ENCODE measurements around the gene KNL1.
A peak's percentile ranks its signal among the peaks of the same experiment; 100 is the strongest.
"Not testable (repeated sequence)": the region's sequence is repeated elsewhere in the genome, so short reads cannot be mapped to it uniquely, and the experiment has no call there.

The KNL1 gene

DNA sequence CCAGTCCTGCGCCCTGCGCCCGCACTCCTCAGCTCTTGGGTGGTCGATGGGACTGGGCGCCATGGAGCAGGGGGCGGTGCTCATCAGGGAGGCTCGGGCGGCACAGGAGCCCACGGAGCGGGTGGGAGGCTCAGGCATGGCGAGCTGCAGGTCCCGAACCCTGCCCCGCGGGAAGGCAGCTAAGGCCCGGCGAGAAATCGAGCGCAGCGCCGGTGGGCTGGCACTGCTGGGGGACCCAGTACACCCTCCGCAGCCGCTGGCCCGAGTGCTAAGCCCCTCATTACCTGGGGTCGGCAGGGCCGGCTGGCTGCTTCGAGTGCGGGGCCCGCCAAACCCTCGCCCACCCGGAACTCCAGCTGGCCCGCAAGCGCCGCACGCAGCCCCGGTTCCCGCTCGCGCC, 82.9 kb downstream of the KNL1 start:
- not testable (repeated sequence) for DNase-seq (ENCODE audit: low read depth in 2 of 2)

DNA sequence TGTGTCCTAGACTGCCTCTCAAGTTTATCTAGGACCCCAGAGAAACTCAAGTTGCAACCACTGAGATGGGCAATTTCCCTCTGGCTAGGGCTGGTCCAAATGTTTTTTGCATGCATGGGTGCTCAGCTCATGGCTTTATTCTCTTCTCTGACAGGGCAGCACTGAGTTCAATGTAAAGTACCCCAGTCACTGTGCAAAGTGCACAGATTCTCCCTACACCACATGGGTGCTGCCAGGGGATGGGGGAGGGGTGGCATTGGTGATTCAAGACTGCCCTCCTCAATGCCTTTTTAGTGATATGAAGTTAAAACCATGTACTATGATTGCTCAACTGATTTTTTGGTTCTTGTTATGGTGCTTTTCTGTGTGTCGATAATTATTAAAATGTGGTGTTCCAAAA, 86.1 kb downstream of the KNL1 start:
- DNase-seq (ENCODE audit: low read depth in 2 of 2), result no peak

DNA sequence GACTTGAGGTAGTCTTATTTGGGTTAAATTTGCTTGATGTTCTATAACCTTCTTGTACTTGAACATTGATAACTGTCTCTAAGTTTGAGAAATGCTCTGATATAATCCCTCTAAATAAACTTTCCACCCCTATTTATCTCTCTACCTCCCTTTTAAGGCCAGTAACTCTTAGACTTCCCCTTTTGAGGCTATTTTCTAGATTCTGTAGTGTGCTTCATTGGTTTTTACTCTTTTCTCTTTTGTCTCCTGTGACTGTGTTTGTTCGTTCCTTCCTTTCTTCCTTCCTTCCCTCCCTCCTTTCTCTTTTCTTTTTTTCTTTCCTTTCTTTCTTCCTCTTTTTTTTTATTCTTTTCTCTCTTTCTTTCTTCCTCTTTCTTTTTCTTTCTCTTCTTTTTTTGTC, 86.9 kb downstream of the KNL1 start:
- not testable (repeated sequence) for DNase-seq (ENCODE audit: low read depth in 2 of 2)

DNA sequence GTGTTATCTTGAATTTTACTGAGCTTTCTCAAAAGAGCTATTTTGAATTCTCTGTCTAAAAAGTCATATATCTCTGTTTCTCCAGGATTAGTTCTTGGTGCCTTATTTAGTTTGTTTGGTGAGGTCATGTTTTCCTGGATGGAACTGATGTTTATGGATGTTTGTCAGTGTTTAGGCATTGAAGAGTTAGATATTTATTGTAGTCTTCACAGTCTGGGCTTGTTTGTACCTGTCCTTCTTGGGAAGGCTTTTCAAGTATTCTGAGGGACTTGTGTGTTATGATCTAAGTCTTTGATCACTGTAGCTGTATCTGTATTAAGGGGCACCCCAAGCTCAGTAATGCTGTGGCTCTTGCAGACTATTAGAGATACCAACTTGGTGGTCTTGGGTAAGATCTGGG, 90.3 kb downstream of the KNL1 start:
- no peak for DNase-seq (ENCODE audit: low read depth in 2 of 2)

DNA sequence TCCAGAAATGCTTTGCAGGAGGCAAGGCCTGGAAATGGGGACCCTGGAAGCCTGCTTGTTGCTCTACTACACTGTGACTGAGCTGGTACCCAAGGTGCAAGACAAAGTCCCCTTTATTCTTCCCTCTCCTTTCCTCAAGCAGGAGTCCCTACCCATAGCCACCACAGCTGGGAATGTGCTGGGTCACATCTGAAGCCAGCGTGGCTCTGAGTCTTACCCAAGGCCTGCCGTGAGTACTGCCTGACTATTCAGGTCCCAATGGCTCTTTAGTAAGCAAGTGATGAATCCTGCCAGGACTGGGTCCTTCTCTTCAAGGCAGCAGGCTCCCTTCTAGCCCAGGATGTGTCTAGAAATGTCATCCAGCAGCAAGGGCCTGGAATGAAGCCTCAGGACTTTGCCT, 91.3 kb downstream of the KNL1 start:
- DNase-seq (ENCODE audit: low read depth in 2 of 2), result no peak

DNA sequence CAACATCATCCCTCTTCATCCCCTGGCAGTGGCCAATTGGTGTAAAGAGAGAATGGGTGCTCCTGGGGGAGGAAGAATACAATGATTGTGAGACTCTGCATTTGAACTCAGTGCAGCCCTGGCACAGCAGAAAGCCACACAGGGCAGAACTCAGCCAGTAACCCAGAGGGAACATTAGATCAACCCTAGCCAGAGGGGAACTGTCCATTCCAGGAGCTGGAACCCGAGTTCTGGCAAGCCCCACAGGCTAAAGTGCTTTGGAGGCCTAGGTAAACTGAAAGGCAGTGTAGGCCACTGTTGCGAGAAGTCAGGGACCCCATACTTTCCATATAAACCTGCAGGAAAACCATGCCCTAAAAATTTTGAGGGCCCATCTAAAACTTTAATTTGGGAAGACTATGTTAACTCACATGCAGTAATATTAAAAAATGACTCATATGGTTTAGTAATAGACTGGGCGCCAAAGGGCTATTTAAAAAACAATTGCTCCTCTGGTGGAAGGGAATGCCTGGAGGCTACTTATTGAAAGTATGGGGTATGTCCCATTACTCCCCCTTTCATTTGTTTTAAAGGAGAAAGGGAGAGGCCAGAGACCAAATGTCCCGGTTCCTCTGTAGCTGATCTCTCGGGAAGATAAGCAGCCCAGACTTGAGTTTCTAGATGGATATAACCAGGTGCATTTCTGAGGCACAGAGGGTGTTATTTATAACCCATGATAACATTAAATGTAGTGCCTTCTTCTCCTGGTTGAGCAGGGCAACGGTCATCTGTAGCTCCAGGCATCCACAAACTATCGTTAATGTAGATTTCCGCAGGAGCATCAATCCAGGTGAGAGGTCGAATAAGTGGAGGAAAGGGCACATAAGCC, 95.1 kb downstream of the KNL1 start:
- no peak for DNase-seq (ENCODE audit: low read depth in 2 of 2)

DNA sequence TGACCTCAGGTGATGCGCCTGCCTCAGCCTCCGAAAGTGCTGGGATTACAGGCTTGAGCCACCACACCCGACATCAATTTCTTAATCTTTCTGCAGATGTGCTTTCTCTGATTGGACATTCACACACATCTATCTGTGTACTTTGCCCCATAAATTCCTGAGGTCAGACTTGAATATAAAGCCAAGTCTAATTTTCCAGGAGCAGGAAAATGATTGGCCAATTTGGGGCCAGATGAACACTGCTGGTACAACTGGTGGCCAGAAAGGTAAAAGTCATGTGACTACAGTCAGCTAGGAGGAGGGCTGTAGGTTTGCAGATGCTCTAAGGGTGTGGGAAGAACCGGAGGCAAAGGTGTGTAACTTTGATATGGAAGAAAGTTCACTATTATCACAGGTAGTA, 97.7 kb downstream of the KNL1 start:
- DNase-seq (ENCODE audit: low read depth in 2 of 2), result no peak

DNA sequence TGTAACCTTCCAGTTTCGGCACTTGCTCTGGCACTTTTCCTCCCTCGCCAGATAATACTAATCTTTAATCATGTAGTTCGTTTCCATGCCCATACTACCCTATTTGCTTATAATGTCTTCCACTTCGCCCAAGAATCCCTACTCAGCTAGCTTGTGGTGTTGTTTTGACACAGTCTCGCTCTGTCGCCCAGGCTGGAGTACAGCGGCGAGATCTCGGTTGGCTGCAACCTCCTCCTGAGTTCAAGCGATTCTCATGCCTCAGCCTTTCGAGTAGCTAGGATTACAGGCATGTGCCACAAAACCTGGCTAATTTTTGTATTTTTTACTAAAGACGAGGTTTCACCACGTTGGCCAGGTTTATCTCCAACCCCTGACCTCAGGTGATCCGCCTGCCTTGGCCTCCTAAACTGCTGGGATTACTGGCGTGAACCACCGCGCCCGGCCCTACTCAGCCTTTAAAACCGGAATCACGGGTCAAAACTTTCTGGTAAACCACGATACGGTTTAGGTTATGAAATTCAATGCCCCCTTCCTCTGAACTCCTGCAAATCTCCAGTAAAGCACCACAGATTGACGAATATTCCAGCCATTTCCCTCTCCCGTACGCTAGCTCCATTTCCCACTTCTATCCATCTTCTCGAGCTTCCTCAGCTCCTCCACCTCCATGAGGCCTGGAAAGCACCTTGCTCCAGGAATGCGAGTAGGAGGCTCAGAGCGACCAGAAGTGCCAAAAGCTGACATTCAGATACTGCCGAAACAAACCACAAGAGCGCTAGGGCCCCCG, 100.0 kb downstream of the KNL1 start:
- no peak for DNase-seq (ENCODE audit: low read depth in 2 of 2)

DNA sequence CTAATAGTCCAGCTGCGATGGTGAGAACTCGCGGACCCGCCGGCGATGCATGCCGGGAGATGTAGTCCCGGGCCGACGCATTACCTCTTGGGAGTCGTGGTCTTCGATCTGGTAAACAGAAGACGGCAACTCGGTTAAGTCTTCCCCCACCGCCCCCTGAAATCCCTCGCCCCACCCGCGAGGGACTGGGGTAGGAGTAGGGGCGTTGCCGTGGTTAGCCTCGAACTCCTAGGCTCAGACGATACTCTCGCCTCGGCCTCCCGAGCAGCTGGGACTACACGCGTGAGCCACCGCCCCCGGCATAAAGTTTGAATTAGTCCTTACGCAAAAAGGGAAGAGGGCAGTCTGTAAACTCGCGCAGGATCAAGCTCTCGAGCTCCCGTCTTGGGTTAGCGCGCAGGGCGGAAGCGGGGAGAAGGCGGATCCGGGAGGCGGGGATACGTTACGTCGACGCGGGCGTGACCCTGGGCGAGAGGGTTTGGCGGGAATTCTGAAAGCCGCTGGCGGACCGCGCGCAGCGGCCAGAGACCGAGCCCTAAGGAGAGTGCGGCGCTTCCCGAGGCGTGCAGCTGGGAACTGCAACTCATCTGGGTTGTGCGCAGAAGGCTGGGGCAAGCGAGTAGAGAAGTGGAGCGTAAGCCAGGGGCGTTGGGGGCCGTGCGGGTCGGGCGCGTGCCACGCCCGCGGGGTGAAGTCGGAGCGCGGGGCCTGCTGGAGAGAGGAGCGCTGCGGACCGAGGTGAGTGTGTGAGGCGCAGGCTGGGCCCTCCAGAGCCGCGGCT, 100.8 kb downstream of the KNL1 start, which contains the start of gene RAD51:
TSS of gene RAD51 (plus strand) at position 487 of the 781 bp plus-strand sequence. CDS start 3,585 bp downstream, outside the sequence.
- peak; percentile 89 to 91 for DNase-seq (ENCODE audit: low read depth in 2 of 2)

DNA sequence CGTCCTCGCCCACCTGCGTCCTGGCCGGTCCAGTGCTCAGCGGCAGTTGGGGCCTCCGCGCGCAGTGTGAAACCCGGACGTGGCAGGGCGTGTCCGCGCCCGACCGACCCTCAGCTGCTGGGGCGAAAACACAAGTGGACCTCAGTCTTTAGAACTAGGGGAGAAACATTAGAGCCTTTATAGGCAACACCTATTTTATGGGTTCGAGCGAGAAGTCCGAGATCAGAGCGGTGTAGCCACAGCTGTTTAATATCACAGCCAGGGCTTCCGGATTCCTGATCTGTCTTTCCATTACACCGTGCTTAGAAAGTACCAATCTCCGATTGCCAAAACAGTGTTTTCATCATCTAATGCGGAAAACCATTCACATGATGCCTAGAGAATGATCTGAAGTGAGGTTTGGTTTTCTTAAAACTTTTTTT, 101.4 kb downstream of the KNL1 start:
- DNase-seq (ENCODE audit: low read depth in 2 of 2), result no peak

DNA sequence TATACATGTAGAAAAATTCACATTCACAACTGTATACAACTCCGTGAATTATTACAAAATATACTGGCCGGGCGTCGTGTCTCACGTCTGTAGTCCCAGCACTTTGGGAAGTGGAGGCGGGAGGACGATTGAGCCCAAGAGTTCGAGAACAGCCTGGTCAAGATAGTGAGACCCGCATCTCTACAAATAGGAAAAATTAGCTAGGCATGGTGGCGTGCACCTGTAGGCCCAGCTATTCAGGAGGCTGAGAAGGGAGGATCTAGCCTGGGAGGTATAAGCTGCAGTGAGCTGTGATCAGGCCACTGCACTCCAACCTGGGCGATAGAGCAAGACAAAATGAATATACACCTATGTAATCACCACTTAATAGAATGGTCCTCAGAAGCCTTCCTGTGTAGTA, 102.2 kb downstream of the KNL1 start:
- DNase-seq (ENCODE audit: low read depth in 2 of 2), result no peak

DNA sequence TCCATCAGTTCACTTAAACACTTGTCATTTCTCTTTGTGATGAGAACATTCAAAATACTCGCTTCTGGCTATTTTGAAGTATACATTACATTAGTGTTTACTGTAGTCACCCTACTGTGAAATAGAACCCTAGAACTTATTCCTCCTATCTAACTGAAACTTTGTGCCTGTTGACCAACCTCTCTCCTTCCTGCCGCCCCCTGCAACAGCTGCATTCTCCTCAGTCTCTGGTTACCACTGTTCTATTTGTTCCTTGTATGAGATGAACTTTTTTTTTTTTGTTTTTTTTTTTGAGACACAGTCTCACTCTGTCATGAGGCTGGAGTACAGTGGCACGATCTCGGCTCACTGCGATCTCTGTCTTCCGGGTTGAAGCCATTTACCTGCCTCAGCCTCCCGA, 103.9 kb downstream of the KNL1 start:
- DNase-seq (ENCODE audit: low read depth in 2 of 2), result no peak

DNA sequence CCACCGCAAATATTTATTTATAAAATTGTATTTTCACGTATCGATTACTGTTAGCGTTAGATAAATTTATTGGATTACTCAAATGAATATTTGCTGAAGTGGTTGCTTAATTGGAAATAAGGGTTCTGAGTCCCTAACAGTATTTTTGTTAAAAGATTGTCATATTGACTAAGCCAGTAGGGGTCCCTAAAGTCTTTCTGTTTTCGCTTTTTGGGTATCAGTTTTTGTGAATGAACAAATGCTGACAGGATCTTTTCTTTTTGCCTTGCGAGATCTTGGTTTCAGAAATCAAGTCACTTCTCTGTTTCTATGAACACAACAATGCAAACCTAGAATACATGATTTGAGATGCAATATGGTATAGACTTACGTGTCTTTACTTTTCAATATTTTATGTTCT, 108.0 kb downstream of the KNL1 start:
- no peak for DNase-seq (ENCODE audit: low read depth in 2 of 2)

DNA sequence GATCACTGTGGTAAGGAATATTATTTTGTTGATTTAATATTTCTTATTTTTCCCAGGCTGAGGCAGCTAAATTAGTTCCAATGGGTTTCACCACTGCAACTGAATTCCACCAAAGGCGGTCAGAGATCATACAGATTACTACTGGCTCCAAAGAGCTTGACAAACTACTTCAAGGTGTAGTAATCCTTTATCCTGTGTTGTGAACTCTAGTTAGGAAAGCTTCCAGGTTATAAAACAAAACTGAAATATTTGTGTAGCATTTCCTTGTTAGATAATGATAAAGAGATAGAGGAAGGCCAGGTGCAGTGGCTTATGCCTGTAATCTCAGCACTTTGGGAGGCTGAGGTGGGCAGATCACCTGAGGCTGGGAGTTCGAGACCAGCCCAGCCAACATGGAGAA, 112.1 kb downstream of the KNL1 start:
- no peak for DNase-seq (ENCODE audit: low read depth in 2 of 2)
